DOHH2 (cell line): Measurements from ENCODE around the gene MAGI3.

Experiments used
- H3F3A ChIP-seq: fragments of 200-600 bp; sonication (generic), shearing (Covaris generic); 2 replicates; pipeline ENCODE4 v1.6.0; 2016; ENCODE audit warnings: antibody characterized with exemption, mild to moderate bottlenecking; ENCODE audit not compliant: control insufficient read depth, insufficient read depth
- H3K27ac ChIP-seq: fragments of 200-600 bp; sonication (generic); 2 replicates; pipeline ENCODE4 v1.5.1; 2014; ENCODE audit warnings: low read depth, mild to moderate bottlenecking, low read length, moderate library complexity
- H3K27me3 ChIP-seq: fragments of 200-600 bp; sonication (generic); 2 replicates; pipeline ENCODE4 v1.6.1; 2014; ENCODE audit warnings: mild to moderate bottlenecking, low read length, mixed read lengths; ENCODE audit not compliant: control insufficient read depth
- H3K36me3 ChIP-seq: fragments of 200-600 bp; sonication (generic); 2 replicates; pipeline ENCODE4 v1.6.1; 2014; ENCODE audit warnings: mild to moderate bottlenecking, low read length, moderate library complexity, mixed read lengths; ENCODE audit not compliant: control insufficient read depth
- H3K4me1 ChIP-seq: fragments of 200-600 bp; sonication (generic); 2 replicates; pipeline ENCODE4 v1.6.1; 2014; ENCODE audit warnings: mild to moderate bottlenecking, low read length, mixed read lengths; ENCODE audit not compliant: control insufficient read depth
- H3K4me2 ChIP-seq: fragments of 200-600 bp; sonication (generic); 2 replicates; pipeline ENCODE4 v1.6.0; 2014; ENCODE audit warnings: mild to moderate bottlenecking, low read length, moderate library complexity
- H3K4me3 ChIP-seq: fragments of 200-600 bp; sonication (generic); 2 replicates; pipeline ENCODE4 v1.5.1; 2014; ENCODE audit warnings: mild to moderate bottlenecking, low read length, mixed read lengths
- H3K79me2 ChIP-seq: fragments of 200-600 bp; sonication (generic); 2 replicates; pipeline ENCODE4 v1.6.1; 2014; ENCODE audit warnings: mild to moderate bottlenecking, low read length, mixed read lengths; ENCODE audit not compliant: control insufficient read depth
- H3K9me2 ChIP-seq: fragments of 200-600 bp; sonication (generic); replicated peaks from 2 replicates; pipeline ENCODE4 v1.6.1; 2014; ENCODE audit warnings: mild to moderate bottlenecking, low read length, mixed read lengths; ENCODE audit not compliant: control insufficient read depth
- H3K9me3 ChIP-seq: fragments of 200-600 bp; sonication (generic); 2 replicates; pipeline ENCODE4 v1.6.1; 2014; ENCODE audit warnings: antibody characterized with exemption, low read length, mixed read lengths; ENCODE audit not compliant: control insufficient read depth, insufficient read depth
- H4K20me1 ChIP-seq: fragments of 200-600 bp; sonication (generic); 2 replicates; pipeline ENCODE4 v1.6.0; 2014; ENCODE audit warnings: low read depth, mild to moderate bottlenecking, antibody characterized with exemption, low read length, moderate library complexity; ENCODE audit not compliant: control insufficient read depth, insufficient read depth
- CTCF ChIP-seq: fragments of 200-600 bp; sonication (generic); IDR thresholded peaks from one replicate; pipeline ENCODE4 v1.5.1; 2014; ENCODE audit warnings: antibody characterized with exemption, mild to moderate bottlenecking, low read depth, low read length; ENCODE audit not compliant: poor library complexity, severe bottlenecking
- EZH2phosphoT487 ChIP-seq: fragments of 200-600 bp; sonication (generic); IDR thresholded peaks from 2 replicates; pipeline ENCODE4 v1.6.1; 2017; ENCODE audit warnings: borderline replicate concordance, mild to moderate bottlenecking, antibody characterized with exemption, low read length, moderate library complexity, mixed read lengths

The MAGI3 gene

GRCh38 chr1:113452921-113453770 is 62.8 kb downstream of the MAGI3 start:
- Histone ChIP-seq H3K27ac (no peak overlapping the region), H3K79me2 (no peaks in the 10 kb centered on the region), H3K9me3 (no peaks in the 10 kb centered on the region), H3K36me3 (no peaks in the 10 kb centered on the region), H3K4me2 (no peak overlapping the region), H3K27me3 (0 out of 2 replicates have a peak, but pooled peaks cover 7% of the 10 kb centered on the region), H3F3A (no peaks in the 10 kb centered on the region), H4K20me1 (no peaks in the 10 kb centered on the region), H3K4me3 (no peak overlapping the region), H3K4me1 (no peaks in the 10 kb centered on the region), H3K9me2 (no peaks in the 10 kb centered on the region)
- no peak for TF ChIP-seq EZH2phosphoT487
- TF ChIP-seq CTCF = peak; percentile 47

DNA sequence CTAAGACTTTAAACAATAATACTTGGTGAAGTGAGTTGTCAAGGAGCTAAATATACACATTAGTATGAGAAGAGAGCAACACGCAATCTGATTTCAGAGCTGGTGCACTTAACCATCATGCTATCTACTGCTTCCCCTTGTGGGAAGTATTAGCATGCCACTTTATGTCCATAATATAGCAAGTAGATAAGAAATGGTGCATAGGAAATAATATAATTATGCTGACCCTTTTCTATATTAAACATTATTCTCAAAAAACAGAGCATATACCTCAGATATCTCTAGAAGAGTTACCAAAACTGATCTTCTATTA is 63.4 kb downstream of the MAGI3 start:
- no peak overlapping the region for H3K27ac ChIP-seq
- H3K79me2 ChIP-seq = no peaks in the 10 kb centered on the region

DNA sequence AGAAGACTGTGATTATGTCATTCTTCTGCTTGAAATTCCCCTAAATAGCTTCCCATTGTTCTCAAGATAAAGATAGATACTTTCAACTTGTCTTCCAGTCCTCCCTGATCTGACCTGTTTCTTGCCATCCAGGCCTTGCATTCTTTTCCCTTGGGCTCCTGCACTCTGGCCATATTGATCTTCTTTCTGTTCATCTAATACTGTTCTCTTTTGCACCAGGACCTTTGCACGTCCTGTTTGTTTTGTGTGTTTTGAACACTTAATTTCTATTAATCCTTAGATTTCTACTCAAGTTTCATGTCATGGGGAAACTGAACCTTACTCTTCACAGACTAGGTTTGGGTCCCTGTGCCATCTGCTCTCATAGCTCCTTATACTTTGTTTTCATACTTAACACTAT is 65.1 kb downstream of the MAGI3 start:
- H3K9me2 ChIP-seq = no peaks in the 10 kb centered on the region
- H3K4me3 ChIP-seq = no peak overlapping the region
- 0 out of 2 replicates have a peak, but pooled peaks cover 7% of the 10 kb centered on the region for H3K27me3 ChIP-seq
- no peaks in the 10 kb centered on the region for H3K4me1 ChIP-seq
- no peaks in the 10 kb centered on the region for H3K79me2 ChIP-seq
- H3K4me2 ChIP-seq = no peak overlapping the region
- no peak overlapping the region for H3K27ac ChIP-seq
- no peaks in the 10 kb centered on the region for H3F3A ChIP-seq
- H3K36me3 ChIP-seq = no peaks in the 10 kb centered on the region
- no peaks in the 10 kb centered on the region for H3K9me3 ChIP-seq
- no peaks in the 10 kb centered on the region for H4K20me1 ChIP-seq
- TF ChIP-seq CTCF = no peak
- TF ChIP-seq EZH2phosphoT487 = no peak

More for the DNA sequence above, 63.4 kb downstream of the MAGI3 start:
- Histone ChIP-seq H3K36me3 (no peaks in the 10 kb centered on the region), H4K20me1 (no peaks in the 10 kb centered on the region), H3K4me1 (no peaks in the 10 kb centered on the region), H3K9me3 (no peaks in the 10 kb centered on the region), H3F3A (no peaks in the 10 kb centered on the region), H3K4me3 (no peak overlapping the region), H3K4me2 (no peak overlapping the region), H3K9me2 (no peaks in the 10 kb centered on the region), H3K27me3 (0 out of 2 replicates have a peak, but pooled peaks cover 7% of the 10 kb centered on the region)
- TF ChIP-seq CTCF (no peak), EZH2phosphoT487 (no peak)
